IMR-90 (cell line): Measurements from ENCODE around the gene SLC8A3. TPM values are rescaled to one million over a fixed set of nuclear protein-coding genes. Genes with fewer than 3 reads are reported as not detected.

Source experiments
- ATAC-seq: fragments of 200-7000 bp; cut with Tn5 transposase; 2 replicates; pipeline ENCODE4 v1.9.1; 2020; ENCODE audit warnings: low read depth, mild to moderate bottlenecking, moderate library complexity
- BruUV-seq: library from RNA; stranded (reverse); fragments of 400-500 nt; replicated peaks from 2 replicates; lab custom pipeline; 2021; lab: Mats Ljungman, UMichigan
- CTCF ChIA-PET: fragments of 300-600 bp; formaldehyde crosslinking; extraction: SDS; loops from one replicate; lab custom pipeline; 2021; ENCODE audit warnings: antibody characterized with exemption; lab: Yijun Ruan, JAX
- POLR2A ChIA-PET: fragments of 300-600 bp; sonication (Branson Sonifier 250); formaldehyde crosslinking; loops from one replicate; lab custom pipeline; 2022; ENCODE audit warnings: antibody characterized with exemption; ENCODE audit not compliant: unreplicated experiment; lab: Charles Lee
- DNase-seq: peaks from one replicate; pipeline ENCODE4 v3.0.0; 2013
- H2AFZ ChIP-seq: replicated peaks from 2 replicates; pipeline ENCODE3; 2013; ENCODE audit warnings: low read length, mild to moderate bottlenecking; ENCODE audit not compliant: poor library complexity
- H2AK5ac ChIP-seq: 2 replicates; pipeline ENCODE4 v1.6.1; 2013; ENCODE audit warnings: low read depth, low read length, inconsistent platforms
- H2AK9ac ChIP-seq: replicated peaks from 2 replicates; pipeline ENCODE3; 2013; ENCODE audit warnings: mild to moderate bottlenecking, low read depth, low read length, moderate library complexity; ENCODE audit not compliant: poor library complexity
- H2BK120ac ChIP-seq: 2 replicates; pipeline ENCODE4 v1.6.1; 2013; ENCODE audit warnings: low read depth, low read length, inconsistent platforms
- H2BK15ac ChIP-seq: 3 replicates; pipeline ENCODE4 v1.6.1; 2013; ENCODE audit warnings: low read depth, low read length, inconsistent platforms
- H2BK20ac ChIP-seq: 2 replicates; pipeline ENCODE4 v1.6.1; 2013; ENCODE audit warnings: low read depth, mild to moderate bottlenecking, inconsistent platforms, low read length, moderate library complexity
- H2BK5ac ChIP-seq: 2 replicates; pipeline ENCODE4 v1.6.1; 2013; ENCODE audit warnings: mild to moderate bottlenecking, low read depth, low read length, inconsistent platforms; ENCODE audit not compliant: poor library complexity, severe bottlenecking
- H3K14ac ChIP-seq: replicated peaks from 2 replicates; pipeline ENCODE4 v1.6.1; 2013; ENCODE audit warnings: low read depth, low read length, inconsistent platforms
- H3K18ac ChIP-seq: 2 replicates; pipeline ENCODE4 v1.6.1; 2013; ENCODE audit warnings: low read depth, low read length, control low read depth
- H3K23ac ChIP-seq: 2 replicates; pipeline ENCODE4 v1.6.1; 2013; ENCODE audit warnings: low read depth, low read length, inconsistent platforms
- H3K27ac ChIP-seq: 2 replicates; pipeline ENCODE4 v1.5.1; 2013; ENCODE audit warnings: mild to moderate bottlenecking, control low read depth, low read length; ENCODE audit not compliant: insufficient read depth
- H3K27me3 ChIP-seq: 2 replicates; pipeline ENCODE4 v1.6.1; 2013; ENCODE audit warnings: low read length; ENCODE audit not compliant: control insufficient read depth, insufficient read depth
- H3K36me3 ChIP-seq: 2 replicates; pipeline ENCODE4 v1.6.1; 2013; ENCODE audit warnings: low read length, mixed read lengths; ENCODE audit not compliant: control insufficient read depth, insufficient read depth
- H3K4ac ChIP-seq: 2 replicates; pipeline ENCODE4 v1.6.1; 2013; ENCODE audit warnings: low read depth, low read length, inconsistent platforms
- H3K4me1 ChIP-seq: 2 replicates; pipeline ENCODE4 v1.6.1; 2013; ENCODE audit warnings: low read length, mixed read lengths; ENCODE audit not compliant: control insufficient read depth, insufficient read depth
- H3K4me2 ChIP-seq: 2 replicates; pipeline ENCODE4 v1.6.1; 2013; ENCODE audit warnings: low read depth, mild to moderate bottlenecking, control low read depth, low read length, moderate library complexity
- H3K4me3 ChIP-seq: 2 replicates; pipeline ENCODE4 v1.5.1; 2013; ENCODE audit warnings: low read depth, mild to moderate bottlenecking, control low read depth, low read length, moderate library complexity; ENCODE audit not compliant: insufficient read depth
- H3K56ac ChIP-seq: 2 replicates; pipeline ENCODE4 v1.6.1; 2013; ENCODE audit warnings: low read length, inconsistent platforms; ENCODE audit not compliant: insufficient read depth; ENCODE audit errors: extremely low read depth
- H3K79me1 ChIP-seq, 2 experiments: 2 replicates each; pipeline ENCODE4 v1.6.1; 2013; ENCODE audit warnings: low read length in 2 of 2, inconsistent platforms in 1 of 2, low read depth in 1 of 2
- H3K9ac ChIP-seq: 2 replicates; pipeline ENCODE4 v1.6.1; 2013; ENCODE audit warnings: low read depth, low read length, control low read depth
- H3K9me1 ChIP-seq: 2 replicates; pipeline ENCODE4 v1.6.1; 2013; ENCODE audit warnings: low read length, inconsistent platforms; ENCODE audit not compliant: insufficient read depth
- H3K9me3 ChIP-seq: 2 replicates; pipeline ENCODE4 v1.6.1; 2013; ENCODE audit warnings: low read length; ENCODE audit not compliant: control insufficient read depth, insufficient read depth
- H4K20me1 ChIP-seq: 2 replicates; pipeline ENCODE4 v1.6.1; 2013; ENCODE audit warnings: low read length, inconsistent platforms; ENCODE audit not compliant: insufficient read depth
- H4K5ac ChIP-seq: 2 replicates; pipeline ENCODE4 v1.6.1; 2013; ENCODE audit warnings: mild to moderate bottlenecking, low read depth, low read length, control low read depth
- H4K8ac ChIP-seq, 2 experiments: 2 replicates each; pipeline ENCODE4 v1.6.1; 2013; ENCODE audit warnings: low read depth in 2 of 2, low read length in 2 of 2, control low read depth in 1 of 2, inconsistent platforms in 1 of 2
- H4K91ac ChIP-seq: 2 replicates; pipeline ENCODE4 v1.6.1; 2013; ENCODE audit warnings: low read depth, low read length, inconsistent platforms; ENCODE audit not compliant: insufficient read depth
- BHLHE40 ChIP-seq: fragments of 150-350 bp; IDR thresholded peaks from 2 replicates; pipeline ENCODE4 v1.6.1; 2016; ENCODE audit warnings: mild to moderate bottlenecking, low read depth, low read length
- CEBPB ChIP-seq: IDR thresholded peaks from 2 replicates; pipeline ENCODE4 v1.6.1; 2012; ENCODE audit warnings: low read depth, low read length, improper control_type of control experiment
- CHD1 ChIP-seq: IDR thresholded peaks from 2 replicates; pipeline ENCODE4 v1.6.1; 2012; ENCODE audit warnings: low read depth, low read length, improper control_type of control experiment
- CTCF ChIP-seq: conservative IDR thresholded peaks from 2 replicates; pipeline ENCODE4 v1.5.1; 2012; ENCODE audit warnings: mild to moderate bottlenecking, low read depth, low read length, improper control_type of control experiment
- ELK1 ChIP-seq: fragments of 150-350 bp; IDR thresholded peaks from 2 replicates; pipeline ENCODE4 v1.6.1; 2016; ENCODE audit warnings: low read depth, mild to moderate bottlenecking, low read length, moderate library complexity, borderline replicate concordance
- FOS ChIP-seq: fragments of 150-350 bp; IDR thresholded peaks from 2 replicates; pipeline ENCODE4 v1.6.1; 2016; ENCODE audit warnings: low read depth, low read length
- MAFK ChIP-seq: IDR thresholded peaks from 2 replicates; pipeline ENCODE4 v1.6.1; 2012; ENCODE audit warnings: low read depth, low read length, improper control_type of control experiment
- MAZ ChIP-seq: IDR thresholded peaks from 2 replicates; pipeline ENCODE4 v1.6.1; 2012; ENCODE audit warnings: low read depth, mild to moderate bottlenecking, low read length, improper control_type of control experiment, moderate library complexity, borderline replicate concordance
- MXI1 ChIP-seq: IDR thresholded peaks from 2 replicates; pipeline ENCODE4 v1.6.1; 2012; ENCODE audit warnings: low read depth, mild to moderate bottlenecking, low read length, moderate library complexity, borderline replicate concordance
- NFE2L2 ChIP-seq: fragments of 150-350 bp; IDR thresholded peaks from 2 replicates; pipeline ENCODE4 v1.6.1; 2016; ENCODE audit warnings: low read depth, mild to moderate bottlenecking, low read length
- POLR2A ChIP-seq: IDR thresholded peaks from 2 replicates; pipeline ENCODE4 v1.6.1; 2012; ENCODE audit warnings: mild to moderate bottlenecking, low read depth, low read length
- RAD21 ChIP-seq: IDR thresholded peaks from 2 replicates; pipeline ENCODE4 v1.6.1; 2012; ENCODE audit warnings: low read length, improper control_type of control experiment
- RCOR1 ChIP-seq: IDR thresholded peaks from 2 replicates; pipeline ENCODE4 v1.6.1; 2012; ENCODE audit warnings: mild to moderate bottlenecking, low read length, improper control_type of control experiment; ENCODE audit not compliant: insufficient replicate concordance
- RFX5 ChIP-seq: IDR thresholded peaks from 2 replicates; pipeline ENCODE4 v1.8.0; 2012; ENCODE audit warnings: low read depth, mild to moderate bottlenecking, low read length, moderate library complexity
- SMC3 ChIP-seq: fragments of 150-350 bp; IDR thresholded peaks from 2 replicates; pipeline ENCODE4 v1.6.1; 2016; ENCODE audit warnings: low read depth, mild to moderate bottlenecking, antibody characterized with exemption, low read length, moderate library complexity
- USF2 ChIP-seq: fragments of 150-350 bp; IDR thresholded peaks from 2 replicates; pipeline ENCODE4 v1.6.1; 2017; ENCODE audit warnings: mild to moderate bottlenecking, antibody characterized with exemption, low read length, low read depth
- WGBS, 2 experiments: methylation state at CpG; one replicate each; pipeline versions ENCODE4 v1.1.5 to v1.1.7; 2013; ENCODE audit warnings: missing lambda C conversion rate in 2 of 2; ENCODE audit not compliant: insufficient read length in 1 of 2; ENCODE audit errors: extremely low coverage in 2 of 2; 5-methylcytosine and 5-hydroxymethylcytosine counted together
- dilution Hi-C: fragments of 300-500 bp; cut with HindIII; formaldehyde crosslinking; loops from one replicate; pipeline ENCODE4 v1.14.3; 2018; ENCODE audit warnings: low sequenced_read_pairs; ENCODE audit not compliant: unreplicated experiment
- in situ Hi-C: fragments of 300-500 bp; cut with MboI; formaldehyde crosslinking; loops from 3 replicates; pipeline ENCODE4 v1.14.3; 2019; ENCODE audit warnings: low sequenced_read_pairs, inconsistent platforms, mixed read lengths
- intact Hi-C: fragments of 100-400 bp; cut with micrococcal nuclease; formaldehyde crosslinking; loops from 2 replicates; pipeline ENCODE4 v1.10.0; 2022
- polyA plus RNA-seq, 3 experiments: library from polyadenylated mRNA; depleted of rRNA; stranded (reverse); fragments of >200 nt; gene quantifications; 2 replicates each; pipeline ENCODE4 v1.2.3, GENCODE V29; 2012; ENCODE audit warnings: low replicate concordance in 1 of 3
- total RNA-seq: library from RNA; depleted of rRNA; stranded (reverse); fragments of >200 nt; gene quantifications from 2 replicates; pipeline ENCODE4 v1.2.3, GENCODE V29; 2012

The SLC8A3 gene
- total and polyA plus RNA-seq, 2 of the 4 experiments (the other 2 are of a cell fraction), result under 0.01 TPM; not detected in 1

DNA sequence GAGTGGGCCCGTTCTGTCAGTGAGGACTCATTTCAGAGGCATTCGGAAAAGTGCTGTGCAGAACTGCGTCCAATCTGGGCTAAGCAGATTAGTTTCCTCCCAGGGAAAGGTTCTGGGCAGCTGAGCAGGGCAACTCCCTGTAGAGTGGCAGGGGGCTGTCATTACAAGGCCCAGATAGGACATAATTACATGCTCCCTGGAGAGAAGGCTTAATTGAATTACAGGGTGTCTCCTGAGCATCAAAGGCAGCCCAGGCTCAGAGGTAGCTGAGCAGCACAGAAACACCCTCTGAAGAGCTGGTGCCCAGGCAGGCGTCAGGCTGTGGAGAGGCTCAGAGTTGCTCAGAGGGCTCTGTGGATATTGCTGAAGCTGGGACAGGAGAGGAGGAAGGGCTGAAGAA is 36.0 kb downstream of the SLC8A3 start:
- H3K4me3 ChIP-seq, result no peak overlapping the region
- ATAC-seq (no peak), DNase-seq (no peak)
- H3K4me2 ChIP-seq, result no peak overlapping the region
- intact Hi-C loops (no loop called here), in situ Hi-C loops (no loop called here), dilution Hi-C loops (no loop called here)
- H4K8ac ChIP-seq, result no peak overlapping the region
- H3K14ac ChIP-seq, result no peak overlapping the region
- H4K91ac ChIP-seq, result no peak overlapping the region
- H3K9me1 ChIP-seq, result no peaks in the 10 kb centered on the region
- H2AK9ac ChIP-seq, result no peak overlapping the region
- BruUV-seq, result no TSS peak
- no peak overlapping the region for H2AFZ ChIP-seq
- H3K79me1 ChIP-seq, result no peaks in the 10 kb centered on the region
- POLR2A ChIA-PET, result no interaction called here
- no peak overlapping the region for H3K18ac ChIP-seq
- CTCF ChIA-PET, result no interaction called here
- no peak overlapping the region for H2BK120ac ChIP-seq
- no peak overlapping the region for H3K56ac ChIP-seq
- no peak overlapping the region for H2BK15ac ChIP-seq
- no peaks in the 10 kb centered on the region for H3K36me3 ChIP-seq
- H3K9me3 ChIP-seq, result no peaks in the 10 kb centered on the region
- 49% methylated on average over 3 of the region's 4 CpGs; no CpG with 5 or more reads in 1 of the 2 experiments for WGBS, 2 experiments
- no peaks in the 10 kb centered on the region for H3K4me1 ChIP-seq
- H3K9ac ChIP-seq, result no peak overlapping the region
- peaks cover 2% of the 10 kb centered on the region; the same call in 1 of the 2 replicates for H3K27me3 ChIP-seq
- H3K27ac ChIP-seq, result no peak overlapping the region
- H3K23ac ChIP-seq, result no peak overlapping the region
- H2BK5ac ChIP-seq, result no peak overlapping the region
- no peak overlapping the region for H2BK20ac ChIP-seq
- H4K20me1 ChIP-seq, result no peaks in the 10 kb centered on the region
- H4K5ac ChIP-seq, result no peak overlapping the region
- no peak overlapping the region for H2AK5ac ChIP-seq
- no peak overlapping the region for H3K4ac ChIP-seq
- TF ChIP-seq USF2 (no peak), RAD21 (no peak), CEBPB (no peak), CTCF (no peak), SMC3 (no peak), RFX5 (no peak), MAZ (no peak), NFE2L2 (no peak), FOS (no peak), CHD1 (no peak), BHLHE40 (no peak), ELK1 (no peak), MAFK (no peak), POLR2A (no peak), RCOR1 (no peak), MXI1 (no peak)
